Ramos (cell line): ENCODE measurements around the gene PRR36.

Experiments used
- in situ Hi-C: fragments of 300-500 bp; cut with MboI; formaldehyde crosslinking; loops from one replicate; pipeline ENCODE4 v1.14.3; 2022; ENCODE audit warnings: low sequenced_read_pairs; ENCODE audit not compliant: unreplicated experiment

PRR36 gene

GRCh38 chr19:7874897-7875273, 695 bp upstream of the PRR36 start:
- in situ Hi-C loops, result no loop called here

DNA sequence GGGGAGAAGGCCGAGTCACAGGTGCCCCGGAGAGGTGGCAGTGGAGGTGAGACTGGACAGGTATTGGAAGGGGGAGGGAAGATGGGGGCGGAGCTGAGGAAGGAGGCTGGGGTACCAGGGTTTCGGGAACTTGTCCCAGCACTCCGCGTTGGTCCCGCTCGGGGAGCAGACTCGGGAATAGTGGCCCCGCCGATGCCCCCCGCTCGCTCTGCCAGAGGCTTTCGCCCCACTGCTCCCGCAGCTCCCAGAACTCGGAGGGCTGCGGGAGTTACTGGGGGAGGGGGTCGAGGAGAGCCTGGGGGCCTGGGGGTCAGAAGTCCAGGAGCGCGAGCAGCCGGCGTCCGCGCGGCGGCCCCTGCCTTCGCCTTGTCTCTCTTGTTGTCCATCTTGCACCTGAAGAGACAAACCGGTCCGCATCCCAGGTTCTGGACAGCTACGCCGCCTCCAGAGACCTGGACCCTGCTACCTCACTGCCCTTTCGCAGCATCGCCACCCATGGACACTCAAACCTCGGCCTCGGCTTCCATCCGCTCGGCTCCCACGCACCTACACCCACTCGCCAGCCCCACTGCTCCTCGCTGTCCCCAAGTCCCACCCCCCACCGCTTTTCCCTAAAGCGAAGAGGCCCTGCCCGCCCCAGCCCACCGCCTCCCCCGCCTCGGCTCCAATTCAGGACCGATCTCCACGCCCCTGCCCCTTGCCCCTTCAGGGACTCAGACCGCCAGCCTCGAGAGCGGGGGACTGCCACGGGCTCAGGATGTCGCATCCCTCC, 700 bp downstream of the PRR36 start:
- in situ Hi-C loops, result no loop called here

DNA sequence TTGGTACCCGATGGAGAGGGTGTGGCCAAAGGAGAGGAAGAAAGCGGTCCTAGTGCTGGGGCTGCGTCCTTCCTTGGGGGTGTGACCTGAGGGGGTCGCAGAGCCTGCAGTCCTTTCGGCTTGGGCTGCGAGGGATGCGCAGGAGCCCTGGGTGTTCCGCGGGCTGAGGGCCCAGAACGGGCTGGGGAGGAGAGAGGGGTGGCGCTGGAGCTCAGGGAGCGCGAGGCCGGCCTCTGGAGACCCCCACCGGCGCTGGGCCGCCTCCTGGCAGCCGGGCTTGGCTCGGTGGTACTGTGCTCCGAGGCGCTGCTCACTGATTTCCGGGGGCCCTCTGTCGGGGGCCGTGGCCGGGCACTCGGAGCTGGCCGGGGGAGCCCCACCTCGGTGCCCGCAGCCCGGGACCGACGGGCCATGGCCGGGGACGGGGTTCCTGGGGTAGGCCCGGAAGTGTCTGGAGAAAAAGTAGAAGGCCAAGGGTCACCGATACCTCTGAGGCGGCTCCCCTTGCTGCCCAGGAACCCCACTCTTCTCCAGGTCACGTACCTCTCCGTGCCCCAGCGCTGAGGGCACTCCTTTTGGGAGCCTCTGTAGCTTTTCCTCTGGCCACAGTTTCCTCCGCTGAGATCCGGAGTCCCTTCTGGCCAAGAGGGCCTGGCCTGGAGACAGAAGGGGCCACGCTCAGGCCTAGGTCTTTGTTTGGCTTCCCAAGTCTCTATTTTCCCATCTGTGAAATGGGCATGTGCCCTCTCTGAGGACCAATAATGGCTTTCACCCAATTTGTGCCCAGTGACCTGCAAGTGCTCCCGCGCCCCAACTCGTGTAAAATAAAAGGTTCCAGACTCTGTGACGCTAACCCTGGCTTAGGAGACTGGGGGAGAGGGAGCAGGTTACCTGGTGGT, 1.6 kb downstream of the PRR36 start:
- in situ Hi-C loops, result no loop called here

DNA sequence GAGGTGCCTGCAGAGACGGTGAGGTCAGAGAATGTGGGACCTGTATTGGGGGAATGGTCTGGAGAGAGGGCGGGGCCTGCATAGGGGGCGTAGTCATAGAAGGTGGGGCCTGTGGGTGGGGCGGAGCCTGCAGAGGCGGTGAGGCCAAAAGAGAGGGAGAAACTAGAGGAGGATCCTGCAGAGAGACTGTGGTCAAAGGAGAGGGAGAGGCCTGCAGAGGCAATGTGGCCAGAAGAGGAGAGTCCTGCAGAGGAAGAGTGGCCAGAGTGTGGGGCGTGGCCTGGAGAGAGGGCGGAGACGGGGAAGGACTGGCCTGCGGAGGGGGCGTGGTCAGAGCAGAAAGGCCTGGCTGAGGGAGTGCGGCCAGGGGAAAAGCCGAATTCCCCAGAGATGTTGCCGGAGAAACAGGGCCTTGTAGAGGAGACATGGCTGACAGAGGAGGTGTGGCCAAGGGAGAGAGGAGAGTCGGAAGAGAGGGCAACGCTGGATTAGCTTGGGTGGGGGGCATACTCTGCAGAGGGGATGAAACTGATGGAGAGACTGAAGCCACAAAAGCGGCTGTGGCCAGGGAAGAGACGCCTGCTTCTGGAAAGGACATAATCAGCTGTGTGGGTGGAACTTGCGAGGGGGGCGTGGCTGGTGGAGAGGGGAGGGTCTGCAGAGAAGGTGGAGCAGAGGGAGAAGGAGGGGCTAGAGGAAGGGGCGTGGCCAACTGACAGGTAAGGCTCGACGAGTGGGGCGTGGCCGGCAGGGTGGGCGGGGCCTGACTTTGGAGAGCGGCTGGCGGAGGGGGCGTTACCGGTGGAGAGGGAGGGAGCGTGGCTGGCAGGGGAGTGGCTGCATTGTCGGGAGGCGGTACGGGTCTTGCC, 2.5 kb downstream of the PRR36 start:
- in situ Hi-C loops, result no loop called here

- in situ Hi-C loops, result no loop called here
Measured at GRCh38 chr19:7870571-7871436, 3.4 kb downstream of the PRR36 start.

DNA sequence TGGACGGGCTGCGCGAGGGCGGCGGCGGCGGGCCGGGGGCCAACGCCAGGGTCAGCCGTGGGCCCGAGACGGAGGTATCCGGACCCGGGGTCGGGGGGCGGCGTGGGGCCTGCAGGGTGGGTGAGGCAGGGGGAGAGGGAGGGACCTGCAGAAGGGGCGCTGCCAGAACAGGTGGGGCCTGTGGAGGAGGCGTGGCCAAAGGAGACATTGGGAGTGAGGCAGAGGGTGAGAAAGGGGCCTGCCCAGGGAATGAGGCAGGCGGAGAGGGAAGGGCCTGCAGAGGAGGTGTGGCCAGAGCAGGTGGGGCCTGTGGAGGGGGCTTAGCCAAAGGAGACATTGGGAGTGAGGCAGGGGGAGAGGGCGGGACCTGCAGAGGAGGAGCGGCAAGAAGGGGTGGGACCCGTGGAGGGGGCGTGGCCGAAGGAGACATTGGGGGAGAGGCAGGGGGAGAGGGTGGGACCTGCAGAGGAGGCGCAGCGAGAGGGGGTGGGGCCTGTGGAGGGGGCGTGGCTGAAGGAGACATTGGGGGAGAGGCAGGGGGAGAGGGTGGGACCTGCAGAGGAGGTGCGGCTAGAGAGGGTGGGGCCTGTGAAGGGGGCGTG, 4.2 kb downstream of the PRR36 start:
- in situ Hi-C loops, result no loop called here

- in situ Hi-C loops, result no loop called here
Measured at GRCh38 chr19:7869453-7869909, 4.7 kb downstream of the PRR36 start.

DNA sequence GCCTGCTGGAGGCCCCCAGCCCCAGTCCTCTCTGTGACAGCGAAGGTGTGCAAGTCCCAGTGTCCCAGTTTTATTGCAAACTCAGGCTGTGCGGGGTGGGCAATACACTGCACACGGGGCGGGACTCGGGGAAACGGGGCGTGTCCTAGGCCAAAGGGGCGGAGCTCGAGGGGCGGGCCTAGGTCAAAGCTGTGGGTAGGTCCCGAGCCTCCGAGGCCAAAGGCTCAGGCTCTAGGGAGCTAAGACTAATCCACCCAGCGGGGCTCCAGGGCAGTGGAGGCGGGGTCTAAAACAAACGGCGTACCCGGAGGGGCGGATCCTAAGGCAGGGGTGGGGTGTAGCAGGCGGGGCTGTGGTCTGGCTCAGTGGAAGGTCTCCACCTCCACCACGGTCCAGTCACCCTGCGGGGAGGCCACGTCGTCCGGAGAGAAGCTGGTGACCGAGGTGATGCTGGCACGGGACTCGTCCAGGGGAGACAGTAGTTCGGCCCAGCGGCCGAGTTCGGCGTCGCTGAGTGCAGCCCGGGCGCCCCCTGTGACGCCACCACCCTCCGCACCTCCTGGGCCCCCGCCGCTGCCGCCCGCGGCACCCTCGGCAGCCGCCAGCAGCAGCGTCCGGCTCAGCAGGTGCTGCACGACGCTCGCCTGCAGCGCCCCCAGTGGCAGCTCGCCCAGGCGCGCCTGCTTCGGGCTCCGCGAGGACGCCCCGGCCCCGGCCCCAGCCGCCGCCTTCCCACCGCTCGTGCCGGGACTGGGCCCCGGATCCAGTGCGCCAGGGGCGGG, 5.3 kb downstream of the PRR36 start:
- in situ Hi-C loops, result no loop called here

GRCh38 chr19:7868326-7868670, 5.9 kb downstream of the PRR36 start:
- in situ Hi-C loops, result no loop called here

- in situ Hi-C loops, result no loop called here
Measured at GRCh38 chr19:7867092-7867844, 6.9 kb downstream of the PRR36 start.

GRCh38 chr19:7866399-7867091, 7.6 kb downstream of the PRR36 start:
- in situ Hi-C loops, result no loop called here

GRCh38 chr19:7865262-7865911, 8.8 kb downstream of the PRR36 start:
- in situ Hi-C loops, result no loop called here

DNA sequence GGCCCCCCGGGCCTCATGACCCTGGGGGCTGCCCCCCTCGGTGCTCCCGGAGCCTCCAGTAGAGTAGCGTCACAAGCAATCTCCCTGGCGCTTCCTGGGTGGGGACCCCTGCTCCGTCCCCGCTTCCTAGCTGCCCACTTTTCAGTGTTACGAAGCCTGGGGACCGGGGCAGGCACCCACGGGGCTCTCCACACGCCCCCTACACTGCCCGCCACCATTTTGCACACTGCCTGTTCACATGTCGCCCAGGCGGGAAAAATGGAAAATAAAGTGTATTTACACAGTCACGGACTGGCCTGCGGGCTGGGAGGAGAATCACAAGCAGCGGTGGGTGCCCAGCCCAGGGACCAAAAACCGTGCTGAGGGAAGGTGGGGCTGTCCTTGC, 9.5 kb downstream of the PRR36 start:
- in situ Hi-C loops, result no loop called here

- in situ Hi-C loops, result no loop called here
Measured at GRCh38 chr19:7863971-7864689, 10.1 kb downstream of the PRR36 start.

- in situ Hi-C loops, result no loop called here
Measured at GRCh38 chr19:7863157-7863970, 10.8 kb downstream of the PRR36 start.
